ENCODE measurements around the gene KPNA3.

GRCh38 chr13:49776871-49777270 is 15.6 kb downstream of the KPNA3 start:
- no peak for TF ChIP-seq CTCF (IDR thresholded peaks at IDR 0.05)
- TF ChIP-seq POLR2A (IDR thresholded peaks at IDR 0.05), result no peak
- no peak for TF ChIP-seq POLR2AphosphoS5 (IDR thresholded peaks at IDR 0.05)
- TF ChIP-seq EP300 (IDR thresholded peaks at IDR 0.05; ENCODE audit: low read depth), result no peak
